Natural killer cell (primary cell): ENCODE measurements around the gene STARD3NL. TPM values are rescaled to one million over a fixed set of nuclear protein-coding genes. Genes with fewer than 3 reads are reported as not detected.
"Not testable (repeated sequence)": the region's sequence is repeated elsewhere in the genome, so short reads cannot be mapped to it uniquely, and the experiment has no call there.

ENCODE experiments used
- ATAC-seq, 3 donors: fragments of 150-1000 bp in 2 of 3; fragments of 200-7000 bp in 1 of 3; cut with Tn5 transposase; 1 replicate in 1 of 3; 2 replicates in 2 of 3; pipeline ENCODE4 v1.10.0; 2021; ENCODE audit warnings: mild to moderate bottlenecking in 2 of 3, moderate library complexity in 2 of 3
- DNase-seq, 2 donors: peaks; one replicate each; pipeline versions ENCODE4 v3.0.0 to v3.0.0-alpha.2; 2013 to 2021; ENCODE audit warnings: mixed read lengths in 1 of 2
- H3K27ac ChIP-seq: one replicate; pipeline ENCODE4 v1.5.1; 2013; ENCODE audit warnings: mild to moderate bottlenecking, low read length
- H3K27me3 ChIP-seq: one replicate; pipeline ENCODE4 v1.6.1; 2013; ENCODE audit warnings: low read length; ENCODE audit not compliant: control insufficient read depth, insufficient read depth
- H3K36me3 ChIP-seq: one replicate; pipeline ENCODE4 v1.6.1; 2013; ENCODE audit warnings: low read length; ENCODE audit not compliant: control insufficient read depth, insufficient read depth
- H3K4me1 ChIP-seq: one replicate; pipeline ENCODE4 v1.6.1; 2013; ENCODE audit warnings: low read length; ENCODE audit not compliant: control insufficient read depth, insufficient read depth
- H3K4me3 ChIP-seq: one replicate; pipeline ENCODE4 v1.5.1; 2013; ENCODE audit warnings: low read length
- H3K9me3 ChIP-seq: one replicate; pipeline ENCODE4 v1.6.1; 2013; ENCODE audit warnings: low read length; ENCODE audit not compliant: control insufficient read depth, insufficient read depth
- H3K27ac Mint-ChIP-seq, 2 donors: one replicate each; pipeline ENCODE4 v1.8.0; 2022; ENCODE audit warnings: mild to moderate bottlenecking in 2 of 2, mixed read lengths in 2 of 2, moderate library complexity in 1 of 2
- H3K27me3 Mint-ChIP-seq, 2 donors: one replicate each; pipeline ENCODE4 v1.8.0; 2022; ENCODE audit warnings: low read depth in 2 of 2, mixed read lengths in 2 of 2
- H3K36me3 Mint-ChIP-seq: one replicate; pipeline ENCODE4 v1.8.0; 2022; ENCODE audit warnings: mixed read lengths
- H3K4me1 Mint-ChIP-seq, 2 donors: one replicate each; pipeline ENCODE4 v1.8.0; 2022; ENCODE audit warnings: mixed read lengths in 2 of 2
- H3K4me3 Mint-ChIP-seq: one replicate; pipeline ENCODE4 v1.8.0; 2022; ENCODE audit warnings: mild to moderate bottlenecking, moderate library complexity, mixed read lengths
- H3K9me3 Mint-ChIP-seq, 2 donors: one replicate each; pipeline ENCODE4 v1.8.0; 2022; ENCODE audit warnings: mixed read lengths in 2 of 2
- WGBS: methylation state at CpG from one replicate; pipeline ENCODE4 v1.1.7; 2013; ENCODE audit warnings: missing lambda C conversion rate; ENCODE audit not compliant: insufficient coverage; 5-methylcytosine and 5-hydroxymethylcytosine counted together
- intact Hi-C: fragments of 100-400 bp; cut with micrococcal nuclease; formaldehyde crosslinking; loops from one replicate; pipeline ENCODE4 v1.14.2; 2022
- total RNA-seq, 4 donors: library from RNA; stranded (reverse); fragments of 120-200 nt in 1 of 4; gene quantifications; one replicate each; pipeline versions ENCODE4 v1.2.3 to v1.2.4, GENCODE V29; 2013 to 2022
- TF ChIP-seq, protein P1 (sequence below): fragments of 200-600 bp; IDR thresholded peaks from one replicate; pipeline ENCODE4 v1.8.0; 2022; ENCODE audit warnings: antibody characterized with exemption

The STARD3NL gene
- total RNA-seq, 3 donors from 2014 or later (not counting 1 experiment from before 2014, with no cell fraction given) = 30.6 to 38.6 (median 38.3) TPM

DNA sequence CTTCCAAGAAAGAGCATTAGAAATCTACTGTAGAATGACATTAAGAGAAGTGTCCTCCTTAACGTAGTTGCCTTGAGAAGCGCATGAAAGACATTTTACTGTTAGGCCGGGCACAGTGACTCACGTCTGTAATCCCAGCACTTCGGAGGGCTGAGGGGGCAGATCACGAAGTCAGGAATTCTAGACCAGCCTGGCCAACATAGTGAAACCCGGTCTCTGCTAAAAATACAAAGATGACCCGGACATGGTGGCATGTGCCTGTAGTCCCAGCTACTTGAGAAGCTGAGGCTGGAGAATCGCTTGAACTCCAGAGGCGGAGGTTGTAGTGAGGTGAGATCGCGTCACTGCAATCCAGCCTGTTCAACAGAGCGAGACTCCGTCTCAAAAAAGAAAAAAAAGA, 66.5 kb downstream of the STARD3NL start:
- peak overlapping the region; percentile 68 for H3K27ac ChIP-seq
- H3K4me3 Mint-ChIP-seq = no peak overlapping the region
- 90% methylated on average over 14 of the region's 14 CpGs for WGBS
- peaks cover 69% of the 10 kb centered on the region for H3K36me3 ChIP-seq
- H3K36me3 Mint-ChIP-seq = peaks cover 69% of the 10 kb centered on the region
- H3K4me1 Mint-ChIP-seq = peaks cover 73 to 77% of the 10 kb centered on the region in 2 donors
- no peak overlapping the region for H3K4me3 ChIP-seq
- intact Hi-C loops = no loop called here
- no peaks in the 10 kb centered on the region for H3K9me3 Mint-ChIP-seq
- peak overlapping the region; percentile 93 for H3K27ac Mint-ChIP-seq
- peaks cover 26% of the 10 kb centered on the region for H3K4me1 ChIP-seq
- H3K9me3 ChIP-seq = no peaks in the 10 kb centered on the region
- no peak for ATAC-seq
- H3K27me3 ChIP-seq = no peaks in the 10 kb centered on the region
- no peaks in the 10 kb centered on the region for H3K27me3 Mint-ChIP-seq
- TF ChIP-seq, protein P1, sequence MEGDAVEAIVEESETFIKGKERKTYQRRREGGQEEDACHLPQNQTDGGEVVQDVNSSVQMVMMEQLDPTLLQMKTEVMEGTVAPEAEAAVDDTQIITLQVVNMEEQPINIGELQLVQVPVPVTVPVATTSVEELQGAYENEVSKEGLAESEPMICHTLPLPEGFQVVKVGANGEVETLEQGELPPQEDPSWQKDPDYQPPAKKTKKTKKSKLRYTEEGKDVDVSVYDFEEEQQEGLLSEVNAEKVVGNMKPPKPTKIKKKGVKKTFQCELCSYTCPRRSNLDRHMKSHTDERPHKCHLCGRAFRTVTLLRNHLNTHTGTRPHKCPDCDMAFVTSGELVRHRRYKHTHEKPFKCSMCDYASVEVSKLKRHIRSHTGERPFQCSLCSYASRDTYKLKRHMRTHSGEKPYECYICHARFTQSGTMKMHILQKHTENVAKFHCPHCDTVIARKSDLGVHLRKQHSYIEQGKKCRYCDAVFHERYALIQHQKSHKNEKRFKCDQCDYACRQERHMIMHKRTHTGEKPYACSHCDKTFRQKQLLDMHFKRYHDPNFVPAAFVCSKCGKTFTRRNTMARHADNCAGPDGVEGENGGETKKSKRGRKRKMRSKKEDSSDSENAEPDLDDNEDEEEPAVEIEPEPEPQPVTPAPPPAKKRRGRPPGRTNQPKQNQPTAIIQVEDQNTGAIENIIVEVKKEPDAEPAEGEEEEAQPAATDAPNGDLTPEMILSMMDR = no peak
- DNase-seq = no peak

DNA sequence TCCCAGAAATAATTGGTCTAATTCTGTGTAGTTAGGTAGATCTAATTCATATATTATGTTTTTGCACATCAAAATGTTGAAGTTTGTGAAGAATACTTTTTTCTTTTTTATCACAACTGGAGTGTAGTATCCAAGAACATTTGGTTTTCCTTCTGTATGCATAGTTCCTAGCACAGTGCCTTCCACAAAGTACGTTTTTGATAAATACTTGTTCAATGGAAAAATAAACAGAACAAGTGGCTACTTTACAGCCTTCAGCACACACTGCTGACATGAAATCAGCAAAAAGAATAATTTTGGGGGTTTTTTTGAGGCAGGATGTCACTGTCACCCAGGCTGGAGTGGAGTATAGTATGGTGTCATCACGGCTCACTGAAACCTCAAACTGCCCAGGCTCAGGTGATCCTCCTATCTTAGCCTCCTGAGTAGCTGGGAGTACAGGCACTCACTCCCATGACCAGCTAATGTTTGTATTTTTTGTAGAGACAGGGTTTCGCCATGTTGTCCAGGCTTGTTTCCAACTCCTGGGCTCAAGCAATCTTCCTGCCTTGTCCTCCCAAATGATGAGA, 67.4 kb downstream of the STARD3NL start:
- peak overlapping the region; percentile 17 for H3K4me3 Mint-ChIP-seq

DNA sequence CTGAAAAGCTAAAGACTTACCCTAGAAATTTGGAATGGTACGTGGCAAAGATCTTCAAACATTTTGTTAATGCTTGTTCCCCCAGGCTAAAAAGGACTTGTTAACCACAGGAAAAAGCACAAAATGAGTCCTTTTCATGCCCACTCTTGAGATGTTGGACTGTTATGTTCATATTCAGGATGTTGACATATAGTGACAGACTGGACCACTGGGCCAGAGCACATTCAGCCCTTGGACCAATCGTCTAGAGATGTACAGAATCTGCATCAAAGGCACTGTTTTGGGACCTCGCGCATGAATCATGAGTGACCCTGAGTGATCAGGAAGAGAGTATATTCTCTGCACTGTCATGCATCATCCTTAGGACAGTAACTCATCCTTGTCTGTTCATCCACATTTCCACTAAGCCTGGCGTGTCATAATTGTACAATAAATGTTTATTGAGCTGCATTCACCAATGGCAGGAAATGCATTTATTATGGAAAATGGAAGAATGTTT, 70.1 kb downstream of the STARD3NL start:
- intact Hi-C loops = loop anchor here (2.0 kb wide), 1 partner anchor 15 kb away; no protein-coding TSS in a partner anchor
- peaks cover 53% of the 10 kb centered on the region for H3K36me3 Mint-ChIP-seq
- TF ChIP-seq, protein P1 = no peak
- peak overlapping the region; percentile 93 for H3K27ac Mint-ChIP-seq
- Histone ChIP-seq H3K4me1 (peaks cover 16% of the 10 kb centered on the region), H3K36me3 (peaks cover 53% of the 10 kb centered on the region), H3K4me3 (peak overlapping the region; percentile 11), H3K27me3 (no peaks in the 10 kb centered on the region), H3K9me3 (no peaks in the 10 kb centered on the region), H3K27ac (peak overlapping the region; percentile 54)
- DNase-seq = no peak
- H3K9me3 Mint-ChIP-seq = no peaks in the 10 kb centered on the region
- peaks cover 70 to 77% of the 10 kb centered on the region in 2 donors for H3K4me1 Mint-ChIP-seq
- no peaks in the 10 kb centered on the region for H3K27me3 Mint-ChIP-seq
- peak in 2 of 3 donors; percentile 25 to 28 for ATAC-seq
- 60% methylated on average over 4 of the region's 5 CpGs for WGBS
- peak overlapping the region; percentile 32 for H3K4me3 Mint-ChIP-seq

More for the DNA sequence above, 67.4 kb downstream of the STARD3NL start:
- no peak overlapping the region for H3K4me3 ChIP-seq
- H3K4me1 Mint-ChIP-seq = peaks cover 77 to 83% of the 10 kb centered on the region in 2 donors
- peaks cover 68% of the 10 kb centered on the region for H3K36me3 Mint-ChIP-seq
- no peaks in the 10 kb centered on the region for H3K9me3 Mint-ChIP-seq
- WGBS = 55% methylated on average over 3 of the region's 3 CpGs
- H3K36me3 ChIP-seq = peaks cover 68% of the 10 kb centered on the region
- peak overlapping the region; percentile 68 for H3K27ac ChIP-seq
- H3K27me3 ChIP-seq = no peaks in the 10 kb centered on the region
- H3K4me1 ChIP-seq = peaks cover 25% of the 10 kb centered on the region
- peak overlapping the region; percentile 93 for H3K27ac Mint-ChIP-seq
- peak in 1 of 2 donors; percentile 68 for DNase-seq
- H3K9me3 ChIP-seq = no peaks in the 10 kb centered on the region
- TF ChIP-seq, protein P1 = no peak
- peak; percentile 75 to 80 (median 77) for ATAC-seq
- intact Hi-C loops = no loop called here
- no peaks in the 10 kb centered on the region for H3K27me3 Mint-ChIP-seq

DNA sequence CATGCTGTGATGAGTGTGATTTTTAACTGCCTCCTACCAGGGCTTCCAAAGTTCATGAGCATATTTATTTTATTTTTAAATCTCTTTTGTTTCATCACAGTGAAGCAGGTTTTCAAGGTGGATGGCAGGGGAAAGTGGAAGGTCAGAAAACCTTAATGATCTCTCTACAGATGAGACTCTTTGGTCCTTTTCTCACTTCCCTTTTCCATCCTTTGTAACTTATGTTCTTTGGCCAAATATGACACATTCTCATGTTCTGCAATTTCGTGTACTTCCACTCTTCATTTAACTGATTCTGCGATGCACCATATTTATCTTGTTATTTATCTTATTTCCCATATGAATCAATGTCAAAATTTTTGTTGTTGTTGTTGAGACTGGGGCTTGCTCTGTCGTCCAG, 71.8 kb downstream of the STARD3NL start:
- not testable (repeated sequence) for DNase-seq, H3K27ac ChIP-seq, H3K27me3 Mint-ChIP-seq, ATAC-seq, H3K9me3 Mint-ChIP-seq, H3K4me3 ChIP-seq, H3K27me3 ChIP-seq, H3K9me3 ChIP-seq
- peaks cover 57 to 74% of the 10 kb centered on the region in 2 donors for H3K4me1 Mint-ChIP-seq
- WGBS = no CpG with 5 or more reads among the region's 3 CpGs
- H3K36me3 Mint-ChIP-seq = peaks cover 38% of the 10 kb centered on the region
- intact Hi-C loops = loop anchor here (2.0 kb wide), 1 partner anchor 17 kb away; no protein-coding TSS in a partner anchor
- Histone ChIP-seq H3K4me1 (peaks cover 16% of the 10 kb centered on the region), H3K36me3 (peaks cover 41% of the 10 kb centered on the region)
- H3K27ac Mint-ChIP-seq = peak overlapping the region; percentile 58 to 93
- H3K4me3 Mint-ChIP-seq = peak overlapping the region; percentile 5
